ENCODE results near the gene TMEM88.
"Not testable (repeated sequence)": the region's sequence is repeated elsewhere in the genome, so short reads cannot be mapped to it uniquely, and the experiment has no call there.

Gene TMEM88, protein sequence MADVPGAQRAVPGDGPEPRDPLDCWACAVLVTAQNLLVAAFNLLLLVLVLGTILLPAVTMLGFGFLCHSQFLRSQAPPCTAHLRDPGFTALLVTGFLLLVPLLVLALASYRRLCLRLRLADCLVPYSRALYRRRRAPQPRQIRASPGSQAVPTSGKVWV

DNA sequence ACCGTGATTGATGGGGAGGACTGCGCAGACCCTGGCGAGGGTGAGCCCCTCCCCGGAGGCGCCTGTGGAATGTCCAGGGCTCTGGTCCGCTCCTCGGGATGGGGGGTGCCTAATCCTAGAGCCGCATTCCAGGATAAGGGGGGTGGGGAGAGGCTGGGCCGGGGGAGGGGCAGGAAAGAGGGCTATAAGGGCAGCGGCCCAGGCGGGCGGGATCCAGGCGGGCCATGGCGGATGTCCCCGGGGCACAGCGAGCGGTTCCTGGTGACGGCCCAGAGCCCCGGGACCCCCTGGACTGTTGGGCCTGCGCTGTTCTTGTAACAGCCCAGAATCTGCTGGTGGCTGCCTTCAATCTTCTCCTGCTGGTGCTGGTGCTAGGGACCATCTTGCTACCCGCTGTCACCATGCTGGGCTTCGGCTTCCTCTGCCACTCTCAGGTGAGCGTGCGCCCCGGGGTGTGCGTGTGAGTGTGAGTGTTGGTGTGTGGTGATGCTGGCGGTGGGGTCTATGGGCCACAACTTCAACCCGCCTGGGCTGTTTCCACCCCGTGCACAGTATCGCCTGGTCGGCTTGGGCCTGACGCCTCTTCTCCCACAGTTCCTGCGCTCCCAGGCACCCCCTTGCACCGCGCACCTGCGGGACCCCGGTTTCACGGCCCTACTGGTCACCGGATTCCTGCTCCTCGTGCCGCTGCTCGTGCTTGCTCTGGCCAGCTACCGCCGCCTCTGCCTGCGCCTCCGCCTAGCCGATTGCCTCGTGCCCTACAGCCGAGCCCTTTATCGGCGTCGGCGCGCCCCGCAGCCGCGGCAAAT lies at the start of gene TMEM88:
TSS of gene TMEM88 (plus strand) at position 216 of the 809 bp plus-strand sequence. CDS start at position 225, 9 bp downstream.
- TF ChIP-seq, protein P1, sequence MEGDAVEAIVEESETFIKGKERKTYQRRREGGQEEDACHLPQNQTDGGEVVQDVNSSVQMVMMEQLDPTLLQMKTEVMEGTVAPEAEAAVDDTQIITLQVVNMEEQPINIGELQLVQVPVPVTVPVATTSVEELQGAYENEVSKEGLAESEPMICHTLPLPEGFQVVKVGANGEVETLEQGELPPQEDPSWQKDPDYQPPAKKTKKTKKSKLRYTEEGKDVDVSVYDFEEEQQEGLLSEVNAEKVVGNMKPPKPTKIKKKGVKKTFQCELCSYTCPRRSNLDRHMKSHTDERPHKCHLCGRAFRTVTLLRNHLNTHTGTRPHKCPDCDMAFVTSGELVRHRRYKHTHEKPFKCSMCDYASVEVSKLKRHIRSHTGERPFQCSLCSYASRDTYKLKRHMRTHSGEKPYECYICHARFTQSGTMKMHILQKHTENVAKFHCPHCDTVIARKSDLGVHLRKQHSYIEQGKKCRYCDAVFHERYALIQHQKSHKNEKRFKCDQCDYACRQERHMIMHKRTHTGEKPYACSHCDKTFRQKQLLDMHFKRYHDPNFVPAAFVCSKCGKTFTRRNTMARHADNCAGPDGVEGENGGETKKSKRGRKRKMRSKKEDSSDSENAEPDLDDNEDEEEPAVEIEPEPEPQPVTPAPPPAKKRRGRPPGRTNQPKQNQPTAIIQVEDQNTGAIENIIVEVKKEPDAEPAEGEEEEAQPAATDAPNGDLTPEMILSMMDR (conservative IDR thresholded peaks at IDR 0.05; ENCODE audit: low read length), result no peak

DNA sequence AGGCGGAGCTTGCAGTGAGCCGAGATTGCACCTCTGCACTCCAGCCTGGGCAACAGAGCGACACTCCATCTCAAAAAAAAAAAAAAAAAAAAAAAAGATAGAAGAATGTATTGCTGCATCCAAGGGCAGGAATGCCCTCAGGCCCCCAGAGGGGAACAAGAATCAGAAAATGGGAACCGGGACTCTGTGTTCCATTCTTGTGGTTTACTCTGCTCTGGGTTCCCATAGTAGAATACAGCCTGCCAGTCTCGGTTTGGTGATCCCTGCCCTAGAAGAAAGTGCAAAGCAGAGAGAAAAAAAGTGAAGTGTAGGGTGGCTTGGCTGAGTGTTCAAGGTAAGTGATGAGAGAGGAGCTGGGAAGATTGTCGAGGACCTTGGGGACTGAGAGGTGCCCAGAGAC lies 48.3 kb upstream of the TMEM88 start:
- H3K4me3 ChIP-seq (ENCODE audit: low read length), result no peak overlapping the region
- no peak for DNase-seq (ENCODE audit: low read depth)
- TF ChIP-seq, protein P1 (conservative IDR thresholded peaks at IDR 0.05; ENCODE audit: low read length), result no peak

More for the DNA sequence above, at the start of gene TMEM88:
- peak within 1 kb of the TSS; percentile 91 for H3K4me3 ChIP-seq (ENCODE audit: low read length)
- no peak for DNase-seq (ENCODE audit: low read depth)

GRCh38 chr17:7807206-7807605 lies 47.7 kb upstream of the TMEM88 start:
- TF ChIP-seq, protein P1 (conservative IDR thresholded peaks at IDR 0.05; ENCODE audit: low read length), result no peak

DNA sequence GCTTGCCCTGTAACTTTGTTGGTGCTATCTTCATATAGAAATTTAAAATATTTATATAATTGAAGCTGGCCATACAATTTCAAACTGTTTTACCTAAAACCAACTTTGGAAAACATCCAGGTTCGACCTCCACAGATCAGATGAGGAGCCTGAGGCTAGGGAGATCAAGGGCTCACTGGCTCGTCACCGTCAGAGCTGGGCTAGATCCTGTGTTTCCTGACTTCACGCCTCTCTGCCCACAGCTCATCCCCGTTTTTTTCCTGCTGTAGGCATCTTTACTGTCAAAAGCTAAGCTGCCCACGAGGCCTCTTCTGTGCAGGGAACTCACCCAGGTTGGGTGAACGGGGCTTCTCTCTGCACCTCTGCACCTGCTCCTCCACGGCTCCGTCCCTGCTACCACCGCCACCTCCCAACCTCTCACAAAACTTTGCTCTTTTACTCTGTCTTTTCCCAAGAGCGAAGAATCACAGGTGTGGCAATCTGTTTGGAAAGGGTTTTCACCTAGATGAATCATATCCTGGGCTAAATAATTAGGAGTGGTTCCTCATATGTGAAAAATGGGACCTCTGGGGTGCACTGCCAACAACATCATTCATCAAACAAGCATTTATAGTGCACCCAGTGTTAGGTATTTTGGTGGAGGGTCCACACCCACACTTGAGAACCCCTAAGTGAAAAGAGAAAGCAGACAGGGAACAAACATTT lies 45.6 kb upstream of the TMEM88 start:
- TF ChIP-seq, protein P1 (conservative IDR thresholded peaks at IDR 0.05; ENCODE audit: low read length), result no peak
- H3K4me3 ChIP-seq (ENCODE audit: low read length), result no peak overlapping the region
- DNase-seq (ENCODE audit: low read depth), result no peak

More at GRCh38 chr17:7807206-7807605, 47.7 kb upstream of the TMEM88 start:
- DNase-seq (ENCODE audit: low read depth), result no peak
- no peak overlapping the region for H3K4me3 ChIP-seq (ENCODE audit: low read length)

- H3K4me3 ChIP-seq (ENCODE audit: low read length), result not testable (repeated sequence)
- DNase-seq (ENCODE audit: low read depth), result peak; percentile 44
These were observed 45.0 kb upstream of the TMEM88 start for GRCh38 chr17:7809791-7810343.

DNA sequence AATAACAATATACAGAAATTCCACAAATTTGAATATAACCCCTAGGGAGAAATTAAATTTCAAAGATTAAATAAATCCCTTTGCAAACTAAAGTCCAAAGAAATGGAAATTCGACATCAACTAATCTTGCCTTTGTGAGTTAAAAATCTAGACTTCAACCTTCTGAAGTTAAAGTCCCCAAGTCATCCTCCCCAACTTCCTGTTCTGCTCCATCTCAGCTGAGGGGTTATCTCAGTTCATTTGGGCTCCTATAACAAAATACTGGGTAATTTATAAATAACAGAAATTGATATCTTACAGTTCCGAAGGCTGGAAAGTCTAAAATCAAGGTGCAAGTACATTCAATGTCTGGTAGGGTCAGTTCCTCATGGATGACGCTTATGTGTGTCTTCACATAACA lies 43.6 kb upstream of the TMEM88 start:
- H3K4me3 ChIP-seq (ENCODE audit: low read length), result no peak overlapping the region
- DNase-seq (ENCODE audit: low read depth), result no peak

DNA sequence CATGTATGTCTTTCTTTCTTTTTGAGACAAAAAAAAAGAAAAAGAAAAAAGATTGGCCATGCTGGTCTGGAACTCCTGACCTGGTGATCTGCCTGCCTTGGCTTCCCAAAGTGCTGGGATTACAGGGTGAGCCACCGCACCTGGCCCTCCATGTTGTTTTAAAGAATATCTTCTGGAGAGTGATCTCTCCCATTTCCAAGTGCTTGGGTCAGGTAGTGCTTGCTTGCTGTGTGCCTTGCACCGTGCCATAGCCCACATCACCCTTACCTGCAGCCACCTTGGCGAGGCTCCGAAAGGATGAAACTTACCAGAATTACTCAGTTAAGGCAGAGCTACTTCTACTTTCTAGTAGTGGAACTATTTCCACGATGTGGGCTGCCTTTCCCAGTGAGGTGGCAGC lies 39.9 kb upstream of the TMEM88 start:
- DNase-seq (ENCODE audit: low read depth), result no peak
- H3K4me3 ChIP-seq (ENCODE audit: low read length), result no peak overlapping the region
- TF ChIP-seq, protein P1 (conservative IDR thresholded peaks at IDR 0.05; ENCODE audit: low read length), result no peak

More for the DNA sequence above, 43.6 kb upstream of the TMEM88 start:
- TF ChIP-seq, protein P1 (conservative IDR thresholded peaks at IDR 0.05; ENCODE audit: low read length), result no peak

All from AG10803 (cell line).